AG09319 (cell line): ENCODE data around the gene PKN2.

ENCODE experiments used
- DNase-seq: peaks from one replicate; pipeline ENCODE4 v3.0.0-alpha.2; 2010; ENCODE audit warnings: low read depth; ENCODE audit errors: extremely low read depth
- CTCF ChIP-seq: IDR thresholded peaks from 2 replicates; pipeline ENCODE4 v1.5.1; 2011; ENCODE audit warnings: low read depth, mild to moderate bottlenecking, inconsistent platforms, low read length, moderate library complexity

Gene PKN2

DNA sequence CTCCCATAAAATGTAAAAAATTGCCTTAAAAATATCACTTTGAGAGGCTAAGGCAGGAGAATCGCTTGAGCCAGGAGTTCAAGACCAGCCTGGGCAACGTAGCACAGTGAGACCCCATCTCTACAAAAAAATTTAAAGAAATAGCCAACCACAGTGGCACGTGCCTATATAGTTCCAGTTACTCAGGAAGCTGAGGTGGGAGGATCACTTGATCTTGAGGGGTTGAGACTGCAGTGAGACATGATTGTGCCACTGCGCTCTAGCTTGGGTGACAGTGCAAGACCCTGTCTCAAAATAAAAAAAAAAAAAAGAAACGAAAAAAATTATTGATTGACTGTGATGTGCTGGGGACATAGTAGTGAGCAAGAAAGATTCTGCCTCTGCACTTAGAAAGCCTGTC lies 38.4 kb downstream of the PKN2 start:
- TF ChIP-seq CTCF: no peak
- no peak for DNase-seq

DNA sequence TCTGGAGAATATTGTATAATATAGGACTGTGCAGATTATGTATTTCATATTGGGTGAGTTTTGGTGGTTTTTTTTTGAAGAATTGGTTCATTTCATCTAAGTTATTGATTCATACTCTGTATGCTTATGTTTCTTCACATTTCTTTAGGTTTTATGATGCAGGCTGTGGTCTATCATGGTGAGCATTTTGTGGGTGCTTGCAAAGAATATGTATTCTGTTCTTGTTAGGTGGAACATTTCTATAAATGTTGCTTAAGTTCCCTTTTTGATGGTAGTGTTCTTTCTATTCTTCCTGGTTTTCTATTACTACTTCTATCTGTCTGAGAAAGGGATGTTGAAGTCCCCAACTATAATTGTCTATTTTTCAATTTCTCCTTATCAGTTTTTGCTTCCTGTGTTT lies 42.6 kb downstream of the PKN2 start:
- no peak for DNase-seq
- no peak for TF ChIP-seq CTCF

GRCh38 chr1:88727205-88727604 lies 43.1 kb downstream of the PKN2 start:
- no peak for TF ChIP-seq CTCF
- no peak for DNase-seq

- DNase-seq: no peak
- no peak for TF ChIP-seq CTCF
Observed at GRCh38 chr1:88729297-88729696, 45.2 kb downstream of the PKN2 start.

GRCh38 chr1:88730132-88730675 lies 46.1 kb downstream of the PKN2 start:
- no peak for DNase-seq
- no peak for TF ChIP-seq CTCF

- DNase-seq: no peak
- TF ChIP-seq CTCF: no peak
Observed at GRCh38 chr1:88730995-88731394, 46.9 kb downstream of the PKN2 start.

- DNase-seq: peak; percentile 79
- no peak for TF ChIP-seq CTCF
Observed at GRCh38 chr1:88731475-88732269, 47.6 kb downstream of the PKN2 start.
